HK-2 (cell line): ENCODE measurements around the gene PCK2.
A peak's percentile ranks its signal among the peaks of the same experiment; 100 is the strongest.

ENCODE experiments used
- DNase-seq: peaks from one replicate; pipeline ENCODE4 v3.0.0-alpha.2; 2018; ENCODE audit not compliant: unreplicated experiment

Gene PCK2

DNA sequence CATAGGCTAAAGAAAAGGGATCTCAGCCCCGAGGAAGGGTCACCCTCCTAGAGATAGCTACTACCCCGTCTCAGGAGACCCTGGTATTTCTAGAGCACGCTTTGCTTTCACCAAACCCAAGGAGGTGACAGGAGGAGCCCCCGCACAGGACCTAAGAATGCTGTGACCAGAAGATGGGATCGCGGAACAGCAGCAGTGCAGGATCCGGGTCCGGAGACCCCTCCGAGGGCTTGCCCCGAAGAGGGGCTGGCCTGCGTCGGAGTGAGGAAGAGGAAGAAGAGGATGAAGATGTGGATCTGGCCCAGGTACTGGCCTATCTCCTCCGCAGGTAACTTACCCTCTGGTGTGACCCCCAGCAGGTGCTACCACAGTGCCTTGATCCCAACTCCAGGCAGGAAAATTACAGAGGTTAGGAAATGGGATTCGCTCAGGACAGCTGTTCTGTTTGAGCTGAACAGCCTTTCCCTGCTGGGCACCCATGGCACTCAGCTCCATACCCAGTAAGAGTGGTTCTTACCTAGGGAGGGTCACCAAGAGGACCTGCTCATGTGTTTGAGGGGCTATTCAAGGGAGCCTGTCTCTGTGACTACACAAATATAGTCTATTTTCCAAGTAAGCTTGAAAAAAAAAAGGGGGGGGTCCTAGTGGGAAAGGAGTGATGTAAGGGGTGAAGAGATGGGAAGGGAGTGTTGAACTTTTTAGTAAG is 21.5 kb downstream of the PCK2 start:
- no peak for DNase-seq

GRCh38 chr14:24116128-24116814 is 22.2 kb downstream of the PCK2 start:
- DNase-seq = no peak

DNA sequence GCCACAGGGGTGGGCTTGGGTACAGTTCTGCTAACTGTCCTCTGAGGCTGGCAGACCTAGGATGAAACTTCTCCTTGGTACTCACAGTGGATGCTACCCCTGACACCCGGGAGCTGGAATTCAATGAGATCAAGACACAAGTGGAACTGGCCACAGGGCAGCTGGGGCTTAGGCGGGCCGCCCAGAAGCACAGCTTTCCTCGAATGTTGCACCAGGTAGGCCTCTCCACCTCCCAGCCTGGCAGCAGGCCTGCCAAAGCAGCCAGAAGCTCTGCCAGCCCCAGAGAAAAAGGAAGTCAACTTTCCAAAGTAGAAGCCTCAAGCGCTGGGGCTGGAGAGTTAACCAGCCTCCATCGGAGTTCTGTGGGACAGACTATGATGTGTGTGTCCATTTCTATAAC is 23.1 kb downstream of the PCK2 start:
- no peak for DNase-seq

GRCh38 chr14:24119691-24120090 is 25.6 kb downstream of the PCK2 start:
- no peak for DNase-seq

GRCh38 chr14:24121210-24121609 is 27.1 kb downstream of the PCK2 start:
- no peak for DNase-seq

GRCh38 chr14:24122416-24122815 is 28.3 kb downstream of the PCK2 start:
- DNase-seq = no peak

DNA sequence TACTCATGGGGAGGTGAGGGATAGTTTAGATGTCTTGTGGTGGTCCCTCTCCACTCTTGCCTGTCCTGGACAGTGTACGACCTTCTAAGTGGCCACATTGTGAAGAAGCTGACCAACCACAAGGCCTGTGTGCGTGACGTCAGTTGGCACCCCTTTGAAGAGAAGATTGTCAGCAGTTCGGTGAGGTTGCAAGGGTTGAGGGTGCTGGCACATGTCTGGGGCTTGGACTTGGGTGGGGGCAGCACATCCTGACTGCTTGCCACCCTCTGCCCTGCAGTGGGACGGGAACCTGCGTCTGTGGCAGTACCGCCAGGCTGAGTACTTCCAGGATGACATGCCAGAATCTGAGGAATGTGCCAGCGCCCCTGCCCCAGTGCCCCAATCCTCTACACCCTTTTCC is 28.8 kb downstream of the PCK2 start:
- no peak for DNase-seq

GRCh38 chr14:24123424-24124417 is 29.6 kb downstream of the PCK2 start:
- no peak for DNase-seq

DNA sequence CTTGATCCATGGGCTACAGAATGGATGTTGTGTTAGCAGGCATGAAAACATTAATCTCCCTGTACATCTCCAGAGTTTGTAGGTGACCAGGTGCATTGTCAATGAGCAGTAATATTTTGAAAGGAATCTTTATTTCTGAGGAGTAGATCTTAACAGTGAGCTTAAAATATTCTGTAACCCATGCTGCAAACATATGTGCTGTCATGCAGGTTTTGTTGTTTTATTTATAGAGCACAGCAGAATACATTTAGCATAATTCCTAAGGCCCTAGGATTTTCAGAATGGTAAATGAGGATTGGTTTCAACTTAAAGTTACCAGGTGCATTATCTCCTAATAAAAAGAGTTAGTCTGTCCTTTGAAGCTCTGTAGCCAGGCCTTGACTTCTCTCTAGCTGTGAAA is 32.8 kb downstream of the PCK2 start:
- DNase-seq = no peak

DNA sequence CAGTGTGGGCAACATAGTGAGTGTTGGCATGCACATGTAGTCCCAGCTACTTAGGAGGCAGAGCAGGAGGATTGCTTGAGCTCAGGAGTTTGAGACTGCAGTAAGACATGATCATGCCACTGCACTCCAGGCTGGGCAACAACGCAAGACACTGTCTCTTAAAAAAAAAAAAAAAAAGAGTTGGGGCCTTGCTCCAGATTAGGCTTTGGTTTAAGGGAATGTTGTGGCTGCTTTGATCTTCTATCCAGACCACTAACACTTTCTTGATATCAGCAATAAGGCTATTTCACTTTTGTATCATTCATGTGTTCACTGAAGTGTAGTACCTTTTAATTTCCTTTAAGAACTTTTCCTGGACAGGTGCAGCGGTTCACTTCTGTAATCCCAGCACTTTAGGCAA is 33.6 kb downstream of the PCK2 start:
- DNase-seq = no peak

DNA sequence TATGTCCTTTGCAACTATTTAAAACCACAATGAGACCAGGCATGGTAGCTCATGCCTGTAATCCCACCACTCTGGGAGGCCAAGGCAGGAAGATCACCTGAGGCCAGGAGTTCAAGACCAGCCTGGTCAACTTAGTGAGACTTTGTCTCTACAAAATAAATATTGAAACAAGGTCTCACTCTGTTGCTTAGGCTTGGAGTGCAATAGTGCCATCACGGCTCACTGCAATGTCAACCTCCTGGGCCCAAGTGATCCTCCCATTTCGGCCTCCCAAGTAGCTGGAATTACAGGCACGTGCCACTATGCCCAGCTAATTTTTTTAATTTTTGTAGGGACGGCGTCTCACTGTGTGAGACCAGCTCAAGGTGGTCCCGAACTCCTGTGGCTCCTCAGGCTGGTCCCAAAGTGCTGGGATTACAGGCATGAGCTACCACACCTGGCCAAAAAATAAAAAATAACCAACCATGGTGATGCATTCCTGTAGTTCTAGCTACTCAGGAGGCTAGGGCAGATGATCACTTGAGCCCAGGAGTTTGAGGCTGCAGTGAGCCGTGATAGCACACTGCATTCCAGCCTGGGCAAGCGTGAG is 35.4 kb downstream of the PCK2 start:
- DNase-seq = no peak

DNA sequence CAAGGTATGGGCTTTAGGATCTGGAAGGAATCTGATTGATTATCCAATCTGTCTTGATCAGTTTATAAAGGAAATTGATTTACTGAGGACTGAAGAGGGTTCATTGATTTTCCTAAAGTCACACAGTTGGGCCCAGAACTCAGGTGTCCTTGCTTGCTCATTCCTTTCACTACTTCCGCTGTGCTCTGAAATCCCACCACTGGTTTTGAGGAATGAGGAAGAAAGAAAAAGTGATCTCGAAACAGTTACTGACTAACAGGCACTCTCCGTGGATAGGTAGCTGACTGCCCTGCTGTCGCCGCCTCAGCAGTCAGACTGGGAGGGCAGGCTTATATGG is 36.2 kb downstream of the PCK2 start, which contains the start of gene FITM1:
Gene FITM1, plus strand, starts transcription at position 280 of the 337 bp plus-strand sequence. CDS start 905 bp downstream, outside the sequence.
- no peak for DNase-seq

GRCh38 chr14:24130717-24131548 is 36.8 kb downstream of the PCK2 start:
- no peak for DNase-seq

DNA sequence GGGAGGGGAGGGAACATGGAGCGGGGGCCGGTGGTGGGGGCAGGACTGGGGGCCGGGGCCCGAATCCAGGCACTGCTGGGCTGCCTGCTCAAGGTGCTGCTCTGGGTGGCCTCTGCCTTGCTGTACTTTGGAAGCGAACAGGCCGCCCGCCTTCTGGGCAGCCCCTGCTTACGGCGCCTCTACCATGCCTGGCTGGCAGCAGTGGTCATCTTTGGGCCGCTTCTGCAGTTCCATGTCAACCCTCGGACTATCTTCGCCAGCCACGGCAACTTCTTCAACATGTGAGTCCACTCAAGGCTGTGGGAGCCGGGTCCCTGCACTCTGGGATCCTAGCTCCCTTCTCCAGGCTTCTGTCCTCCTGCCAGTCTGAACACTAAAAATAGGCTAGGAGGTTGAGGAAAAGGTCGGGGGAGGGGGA is 37.4 kb downstream of the PCK2 start:
- DNase-seq = no peak

- no peak for DNase-seq
These were observed 38.1 kb downstream of the PCK2 start for GRCh38 chr14:24132061-24132685.

DNA sequence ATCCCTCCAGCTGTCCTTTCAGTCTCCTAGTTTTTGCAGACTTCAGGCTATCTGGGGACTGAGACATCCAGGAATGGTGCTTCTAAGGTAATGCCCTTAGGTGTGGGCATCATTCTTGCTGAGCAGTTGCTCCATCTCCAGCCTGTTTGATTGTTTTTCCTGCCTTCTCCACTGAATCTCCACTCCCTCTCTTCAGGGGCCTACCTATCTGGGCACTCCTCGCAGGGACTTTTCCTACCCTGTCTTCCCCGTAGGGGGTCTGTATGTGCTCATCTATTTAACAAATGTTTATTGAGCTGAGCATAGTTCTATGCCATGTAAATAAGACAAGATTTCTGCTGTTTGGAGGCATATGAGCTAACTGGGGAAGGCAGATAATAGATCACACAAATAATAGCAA is 38.9 kb downstream of the PCK2 start:
- no peak for DNase-seq

GRCh38 chr14:24133735-24134134 is 39.6 kb downstream of the PCK2 start:
- DNase-seq = no peak

DNA sequence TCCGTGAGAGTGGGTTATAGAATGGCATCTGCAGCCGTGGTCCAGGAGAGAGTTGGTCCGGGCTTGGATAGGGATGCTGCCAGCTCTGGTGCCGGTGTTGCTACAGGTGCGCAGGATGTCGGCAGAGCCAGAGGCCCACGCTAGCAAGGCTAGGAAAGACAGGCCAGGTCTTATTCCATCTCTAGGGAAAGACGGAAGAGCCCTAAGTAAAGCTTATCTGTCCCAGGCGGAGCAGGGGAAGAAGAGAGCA is 41.4 kb downstream of the PCK2 start:
- no peak for DNase-seq

DNA sequence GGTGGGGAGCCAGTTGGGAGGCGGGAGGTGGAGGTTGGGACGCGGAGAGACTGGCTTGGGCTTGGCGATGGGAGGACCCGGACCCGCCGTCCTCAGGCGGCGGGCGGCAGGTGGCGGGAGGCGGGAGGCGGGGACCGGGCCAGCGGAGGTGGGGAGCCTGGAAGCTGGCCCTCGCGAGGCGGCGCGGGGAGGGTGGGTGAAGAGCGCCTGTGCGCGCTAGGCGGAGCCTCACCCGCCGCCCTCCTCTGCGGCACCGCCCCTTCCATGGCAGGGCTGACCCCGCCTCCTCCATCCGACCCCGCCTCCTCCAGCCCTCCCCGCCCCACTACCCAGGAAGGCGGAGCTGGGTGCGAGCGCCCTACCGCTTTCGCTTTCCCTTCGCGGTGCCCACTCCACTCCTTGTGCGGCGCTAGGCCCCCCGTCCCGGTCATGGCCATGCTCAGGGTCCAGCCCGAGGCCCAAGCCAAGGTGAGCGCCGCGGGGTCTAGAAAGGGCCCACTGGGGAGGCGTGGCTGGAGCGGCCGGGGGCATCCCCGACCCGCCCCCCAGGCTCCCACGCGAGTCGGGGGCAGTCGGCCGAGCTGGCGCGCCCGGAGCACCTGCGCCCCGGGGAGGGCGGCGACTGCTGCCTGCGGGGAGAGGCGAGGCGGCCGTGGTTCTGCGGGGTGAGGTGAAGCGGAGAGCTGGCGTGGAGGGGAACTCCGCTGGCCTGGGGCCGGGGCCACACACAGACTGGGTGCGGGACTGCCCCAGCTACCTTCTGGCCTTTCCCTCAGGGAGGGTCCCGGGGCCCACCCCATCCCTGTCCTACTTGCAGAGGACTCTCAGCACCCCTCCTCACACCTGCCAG is 41.9 kb downstream of the PCK2 start, which contains the start of gene PSME1:
Gene PSME1, plus strand, starts transcription at position 361 of the 850 bp plus-strand sequence. Its CDS starts 69 bp downstream, at position 430.
- peak; percentile 91 for DNase-seq
